Stimulated activated effector memory CD8-positive, alpha-beta T cell treated with anti-CD3 and anti-CD28 coated beads, Interleukin-12 subunit alpha, Interleukin-12 subunit beta, amount 100 ng/mL, for 72 hours (primary cell): ENCODE measurements around the gene ADAMTS15.

Source experiments
- ATAC-seq: fragments of 150-1000 bp; cut with Tn5 transposase; 2 replicates; pipeline ENCODE4 v1.10.0; 2021
- DNase-seq, 2 donors: peaks; one replicate each; pipeline ENCODE4 v3.0.0; 2021 to 2022; ENCODE audit warnings: low spot score in 2 of 2
- H3K27ac Mint-ChIP-seq: one replicate; pipeline ENCODE4 v1.8.0; 2022; ENCODE audit warnings: mild to moderate bottlenecking, mixed read lengths
- H3K36me3 Mint-ChIP-seq: one replicate; pipeline ENCODE4 v1.8.0; 2022; ENCODE audit warnings: mild to moderate bottlenecking, mixed read lengths
- H3K4me1 Mint-ChIP-seq: one replicate; pipeline ENCODE4 v1.8.0; 2022; ENCODE audit warnings: mixed read lengths
- H3K4me3 Mint-ChIP-seq: one replicate; pipeline ENCODE4 v1.8.0; 2022; ENCODE audit warnings: mild to moderate bottlenecking, mixed read lengths
- H3K9me3 Mint-ChIP-seq: one replicate; pipeline ENCODE4 v1.8.0; 2022; ENCODE audit warnings: mixed read lengths

Gene ADAMTS15

GRCh38 chr11:130439876-130440275, 8.6 kb upstream of the ADAMTS15 start:
- no peak for ATAC-seq
- Mint-ChIP-seq H3K9me3 (no peaks in the 10 kb centered on the region), H3K36me3 (no peaks in the 10 kb centered on the region), H3K4me3 (no peak overlapping the region), H3K27ac (no peak overlapping the region), H3K4me1 (peaks cover 21% of the 10 kb centered on the region)
- DNase-seq = no peak

GRCh38 chr11:130441719-130442118, 6.7 kb upstream of the ADAMTS15 start:
- H3K9me3 Mint-ChIP-seq = no peaks in the 10 kb centered on the region
- H3K4me1 Mint-ChIP-seq = peaks cover 21% of the 10 kb centered on the region
- DNase-seq = no peak
- no peak overlapping the region for H3K4me3 Mint-ChIP-seq
- no peak overlapping the region for H3K27ac Mint-ChIP-seq
- no peaks in the 10 kb centered on the region for H3K36me3 Mint-ChIP-seq
- no peak for ATAC-seq

GRCh38 chr11:130442737-130443136, 5.7 kb upstream of the ADAMTS15 start:
- peaks cover 21% of the 10 kb centered on the region for H3K4me1 Mint-ChIP-seq
- ATAC-seq = no peak
- H3K9me3 Mint-ChIP-seq = no peaks in the 10 kb centered on the region
- H3K27ac Mint-ChIP-seq = no peak overlapping the region
- H3K4me3 Mint-ChIP-seq = no peak overlapping the region
- DNase-seq = no peak
- H3K36me3 Mint-ChIP-seq = no peaks in the 10 kb centered on the region

GRCh38 chr11:130445788-130446187, 2.7 kb upstream of the ADAMTS15 start:
- Mint-ChIP-seq H3K4me1 (peaks cover 6% of the 10 kb centered on the region), H3K27ac (no peak overlapping the region), H3K36me3 (no peaks in the 10 kb centered on the region), H3K9me3 (no peaks in the 10 kb centered on the region), H3K4me3 (no peak overlapping the region)
- DNase-seq (no peak), ATAC-seq (no peak)

- Mint-ChIP-seq H3K36me3 (no peaks in the 10 kb centered on the region), H3K27ac (no peak overlapping the region), H3K4me1 (peaks cover 6% of the 10 kb centered on the region), H3K9me3 (no peaks in the 10 kb centered on the region), H3K4me3 (peak overlapping the region; percentile 63)
- DNase-seq = no peak
- ATAC-seq = no peak
Measured at GRCh38 chr11:130448039-130448415, 418 bp upstream of the ADAMTS15 start.

GRCh38 chr11:130449310-130449990, 1.0 kb downstream of the ADAMTS15 start:
- DNase-seq = no peak
- H3K9me3 Mint-ChIP-seq = no peaks in the 10 kb centered on the region
- H3K36me3 Mint-ChIP-seq = no peaks in the 10 kb centered on the region
- H3K27ac Mint-ChIP-seq = no peak overlapping the region
- ATAC-seq = no peak
- peak overlapping the region; percentile 63 for H3K4me3 Mint-ChIP-seq
- peaks cover 6% of the 10 kb centered on the region for H3K4me1 Mint-ChIP-seq

- Mint-ChIP-seq H3K27ac (no peak overlapping the region), H3K4me3 (peak overlapping the region; percentile 26), H3K36me3 (no peaks in the 10 kb centered on the region), H3K9me3 (no peaks in the 10 kb centered on the region), H3K4me1 (peaks cover 6% of the 10 kb centered on the region)
- ATAC-seq (no peak), DNase-seq (no peak)
Measured at GRCh38 chr11:130449996-130450769, 1.7 kb downstream of the ADAMTS15 start.

GRCh38 chr11:130451231-130452019, 3.0 kb downstream of the ADAMTS15 start:
- H3K4me1 Mint-ChIP-seq = peaks cover 6% of the 10 kb centered on the region
- H3K27ac Mint-ChIP-seq = no peak overlapping the region
- no peaks in the 10 kb centered on the region for H3K9me3 Mint-ChIP-seq
- no peaks in the 10 kb centered on the region for H3K36me3 Mint-ChIP-seq
- H3K4me3 Mint-ChIP-seq = no peak overlapping the region
- ATAC-seq (no peak), DNase-seq (no peak)

GRCh38 chr11:130452176-130452575, 3.7 kb downstream of the ADAMTS15 start:
- Mint-ChIP-seq H3K4me1 (peaks cover 6% of the 10 kb centered on the region), H3K36me3 (no peaks in the 10 kb centered on the region), H3K9me3 (no peaks in the 10 kb centered on the region), H3K27ac (no peak overlapping the region), H3K4me3 (no peak overlapping the region)
- DNase-seq = no peak
- ATAC-seq = no peak

- Mint-ChIP-seq H3K4me1 (peaks cover 4% of the 10 kb centered on the region), H3K4me3 (no peak overlapping the region), H3K36me3 (no peaks in the 10 kb centered on the region), H3K9me3 (no peaks in the 10 kb centered on the region), H3K27ac (no peak overlapping the region)
- no peak for DNase-seq
- ATAC-seq = no peak
Measured at GRCh38 chr11:130452940-130453339, 4.5 kb downstream of the ADAMTS15 start.

- DNase-seq (no peak), ATAC-seq (no peak)
- H3K9me3 Mint-ChIP-seq = no peaks in the 10 kb centered on the region
- H3K4me3 Mint-ChIP-seq = no peak overlapping the region
- no peaks in the 10 kb centered on the region for H3K36me3 Mint-ChIP-seq
- H3K27ac Mint-ChIP-seq = no peak overlapping the region
- H3K4me1 Mint-ChIP-seq = no peaks in the 10 kb centered on the region
Measured at GRCh38 chr11:130454491-130455252, 6.2 kb downstream of the ADAMTS15 start.

- Mint-ChIP-seq H3K36me3 (no peaks in the 10 kb centered on the region), H3K4me3 (no peak overlapping the region), H3K27ac (no peak overlapping the region), H3K9me3 (no peaks in the 10 kb centered on the region), H3K4me1 (no peaks in the 10 kb centered on the region)
- ATAC-seq (no peak), DNase-seq (no peak)
Measured at GRCh38 chr11:130455483-130456127, 7.2 kb downstream of the ADAMTS15 start.

GRCh38 chr11:130456286-130456685, 7.8 kb downstream of the ADAMTS15 start:
- ATAC-seq (no peak), DNase-seq (no peak)
- H3K36me3 Mint-ChIP-seq = no peaks in the 10 kb centered on the region
- H3K4me3 Mint-ChIP-seq = no peak overlapping the region
- no peak overlapping the region for H3K27ac Mint-ChIP-seq
- no peaks in the 10 kb centered on the region for H3K9me3 Mint-ChIP-seq
- H3K4me1 Mint-ChIP-seq = no peaks in the 10 kb centered on the region

GRCh38 chr11:130457623-130458409, 9.4 kb downstream of the ADAMTS15 start:
- Mint-ChIP-seq H3K9me3 (no peaks in the 10 kb centered on the region), H3K27ac (no peak overlapping the region), H3K4me3 (no peak overlapping the region), H3K4me1 (no peaks in the 10 kb centered on the region), H3K36me3 (no peaks in the 10 kb centered on the region)
- DNase-seq = no peak
- no peak for ATAC-seq
